Glutamatergic neuron (in vitro differentiated cells): Measurements from ENCODE around the gene B4GALT5. TPM values are rescaled to one million over a fixed set of nuclear protein-coding genes. Genes with fewer than 3 reads are reported as not detected.

Experiments
- DNase-seq: peaks from one replicate; pipeline ENCODE4 v3.0.0; 2022
- H3K27ac Mint-ChIP-seq: one replicate; pipeline ENCODE4 v1.8.0; 2020; ENCODE audit warnings: mild to moderate bottlenecking, mixed read lengths, inconsistent platforms; ENCODE audit not compliant: unreplicated experiment
- H3K27me3 Mint-ChIP-seq: one replicate; pipeline ENCODE4 v1.8.0; 2020; ENCODE audit warnings: mild to moderate bottlenecking, moderate library complexity, mixed read lengths, inconsistent platforms; ENCODE audit not compliant: unreplicated experiment
- H3K36me3 Mint-ChIP-seq: one replicate; pipeline ENCODE4 v1.8.0; 2020; ENCODE audit warnings: mild to moderate bottlenecking, mixed read lengths, inconsistent platforms; ENCODE audit not compliant: unreplicated experiment
- H3K4me1 Mint-ChIP-seq: one replicate; pipeline ENCODE4 v1.8.0; 2020; ENCODE audit warnings: mild to moderate bottlenecking, low read depth, mixed read lengths, inconsistent platforms; ENCODE audit not compliant: unreplicated experiment
- H3K4me3 Mint-ChIP-seq: one replicate; pipeline ENCODE4 v1.8.0; 2020; ENCODE audit warnings: mild to moderate bottlenecking, mixed read lengths, inconsistent platforms; ENCODE audit not compliant: unreplicated experiment
- H3K9me3 Mint-ChIP-seq: one replicate; pipeline ENCODE4 v1.8.0; 2020; ENCODE audit warnings: mild to moderate bottlenecking, moderate library complexity, mixed read lengths, inconsistent platforms; ENCODE audit not compliant: unreplicated experiment
- total RNA-seq: library from RNA; stranded (reverse); fragmentation: NEBNext Ultra II Directional; extraction: Animal tissue kit (Norgen Biotek cat#: 25700); gene quantifications from one replicate; pipeline ENCODE4 v1.2.1, GENCODE V29; 2021; ENCODE audit not compliant: unreplicated experiment
- TF ChIP-seq, protein P1 (sequence below): fragments of 200-600 bp; sonication (generic); IDR thresholded peaks from one replicate; pipeline ENCODE4 v1.5.0; 2021; ENCODE audit not compliant: partially characterized antibody, unreplicated experiment

Gene B4GALT5
- total RNA-seq, 1 donor from 2014 or later, result 61.3 TPM

DNA sequence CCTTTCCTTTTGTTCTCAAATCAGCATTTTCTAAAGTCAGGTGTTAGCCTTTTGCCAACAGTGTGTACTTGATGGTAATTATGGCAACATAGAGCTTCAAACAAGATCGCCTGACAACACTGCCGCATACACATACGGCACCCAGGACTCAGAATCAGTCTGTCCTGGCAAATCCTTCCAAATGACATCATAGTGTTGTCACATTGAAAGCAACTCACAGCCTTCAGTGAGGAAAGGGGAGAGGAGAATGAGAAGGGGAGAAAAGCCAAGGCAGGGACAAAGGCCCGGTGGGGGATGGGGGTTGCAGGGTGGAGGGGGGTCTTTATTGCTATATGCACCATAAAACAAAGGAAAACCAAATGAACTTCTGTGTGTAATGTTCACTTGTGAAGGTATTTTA is 80.0 kb downstream of the B4GALT5 start:
- no peaks in the 10 kb centered on the region for H3K36me3 Mint-ChIP-seq
- DNase-seq, result no peak
- no peak overlapping the region for H3K4me3 Mint-ChIP-seq
- H3K27ac Mint-ChIP-seq, result peak overlapping the region; percentile 72
- H3K9me3 Mint-ChIP-seq, result peaks cover 6% of the 10 kb centered on the region
- TF ChIP-seq, protein P1, sequence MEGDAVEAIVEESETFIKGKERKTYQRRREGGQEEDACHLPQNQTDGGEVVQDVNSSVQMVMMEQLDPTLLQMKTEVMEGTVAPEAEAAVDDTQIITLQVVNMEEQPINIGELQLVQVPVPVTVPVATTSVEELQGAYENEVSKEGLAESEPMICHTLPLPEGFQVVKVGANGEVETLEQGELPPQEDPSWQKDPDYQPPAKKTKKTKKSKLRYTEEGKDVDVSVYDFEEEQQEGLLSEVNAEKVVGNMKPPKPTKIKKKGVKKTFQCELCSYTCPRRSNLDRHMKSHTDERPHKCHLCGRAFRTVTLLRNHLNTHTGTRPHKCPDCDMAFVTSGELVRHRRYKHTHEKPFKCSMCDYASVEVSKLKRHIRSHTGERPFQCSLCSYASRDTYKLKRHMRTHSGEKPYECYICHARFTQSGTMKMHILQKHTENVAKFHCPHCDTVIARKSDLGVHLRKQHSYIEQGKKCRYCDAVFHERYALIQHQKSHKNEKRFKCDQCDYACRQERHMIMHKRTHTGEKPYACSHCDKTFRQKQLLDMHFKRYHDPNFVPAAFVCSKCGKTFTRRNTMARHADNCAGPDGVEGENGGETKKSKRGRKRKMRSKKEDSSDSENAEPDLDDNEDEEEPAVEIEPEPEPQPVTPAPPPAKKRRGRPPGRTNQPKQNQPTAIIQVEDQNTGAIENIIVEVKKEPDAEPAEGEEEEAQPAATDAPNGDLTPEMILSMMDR, result no peak
- H3K4me1 Mint-ChIP-seq, result peaks cover 13% of the 10 kb centered on the region
- peaks cover 7% of the 10 kb centered on the region for H3K27me3 Mint-ChIP-seq

DNA sequence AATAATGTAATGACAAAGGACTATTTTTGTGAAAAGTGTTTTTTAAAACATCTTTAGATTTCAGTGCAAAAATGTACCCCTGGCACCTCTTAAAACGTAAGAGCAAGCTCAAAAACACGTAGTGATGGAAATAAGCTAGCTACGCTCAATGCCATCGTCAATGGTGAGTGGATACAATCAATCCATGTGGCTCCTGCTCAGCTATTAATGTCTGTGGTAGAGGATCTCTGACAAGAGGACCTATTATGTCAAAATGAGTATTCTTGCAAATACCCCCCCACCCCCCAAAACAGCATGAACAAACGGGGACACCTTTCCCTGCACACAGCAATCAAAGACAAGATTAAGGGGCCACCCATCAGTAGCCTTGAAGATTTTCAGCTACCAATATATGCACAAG is 80.7 kb downstream of the B4GALT5 start:
- H3K27me3 Mint-ChIP-seq, result peaks cover 7% of the 10 kb centered on the region
- H3K27ac Mint-ChIP-seq, result peak overlapping the region; percentile 72
- TF ChIP-seq, protein P1, result no peak
- no peaks in the 10 kb centered on the region for H3K36me3 Mint-ChIP-seq
- peaks cover 6% of the 10 kb centered on the region for H3K9me3 Mint-ChIP-seq
- H3K4me1 Mint-ChIP-seq, result peaks cover 13% of the 10 kb centered on the region
- H3K4me3 Mint-ChIP-seq, result no peak overlapping the region
- DNase-seq, result no peak

DNA sequence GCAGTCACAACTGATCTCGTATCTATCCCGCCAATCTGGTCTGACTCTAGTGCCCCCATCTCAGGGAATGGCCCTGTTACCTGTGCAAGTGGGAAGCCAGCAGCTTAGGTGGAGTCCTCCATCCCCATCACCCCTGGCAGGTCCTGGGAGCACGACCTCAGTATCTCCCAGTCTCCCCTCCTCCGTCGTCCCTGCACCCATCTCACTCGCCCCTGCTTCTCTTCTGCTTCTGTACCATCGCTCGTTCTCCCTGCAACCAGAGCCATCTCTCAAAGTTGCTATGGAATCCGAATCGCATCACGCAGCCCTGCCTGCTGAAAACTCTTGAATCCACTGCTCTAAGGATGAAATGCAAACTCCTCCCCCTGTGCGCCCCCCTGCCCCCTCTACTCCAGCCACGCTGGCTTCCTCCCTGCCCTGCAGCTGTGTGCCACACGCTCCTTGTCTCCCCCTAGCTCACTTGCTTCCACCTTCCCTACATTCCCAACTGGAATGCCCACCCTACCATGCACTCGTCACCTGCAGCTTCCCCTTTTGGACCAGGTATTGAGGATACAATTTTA is 81.7 kb downstream of the B4GALT5 start:
- Mint-ChIP-seq H3K36me3 (no peaks in the 10 kb centered on the region), H3K4me3 (no peak overlapping the region), H3K9me3 (peaks cover 6% of the 10 kb centered on the region), H3K27me3 (peaks cover 7% of the 10 kb centered on the region), H3K4me1 (peaks cover 13% of the 10 kb centered on the region), H3K27ac (no peak overlapping the region)
- TF ChIP-seq, protein P1, result no peak
- DNase-seq, result no peak

DNA sequence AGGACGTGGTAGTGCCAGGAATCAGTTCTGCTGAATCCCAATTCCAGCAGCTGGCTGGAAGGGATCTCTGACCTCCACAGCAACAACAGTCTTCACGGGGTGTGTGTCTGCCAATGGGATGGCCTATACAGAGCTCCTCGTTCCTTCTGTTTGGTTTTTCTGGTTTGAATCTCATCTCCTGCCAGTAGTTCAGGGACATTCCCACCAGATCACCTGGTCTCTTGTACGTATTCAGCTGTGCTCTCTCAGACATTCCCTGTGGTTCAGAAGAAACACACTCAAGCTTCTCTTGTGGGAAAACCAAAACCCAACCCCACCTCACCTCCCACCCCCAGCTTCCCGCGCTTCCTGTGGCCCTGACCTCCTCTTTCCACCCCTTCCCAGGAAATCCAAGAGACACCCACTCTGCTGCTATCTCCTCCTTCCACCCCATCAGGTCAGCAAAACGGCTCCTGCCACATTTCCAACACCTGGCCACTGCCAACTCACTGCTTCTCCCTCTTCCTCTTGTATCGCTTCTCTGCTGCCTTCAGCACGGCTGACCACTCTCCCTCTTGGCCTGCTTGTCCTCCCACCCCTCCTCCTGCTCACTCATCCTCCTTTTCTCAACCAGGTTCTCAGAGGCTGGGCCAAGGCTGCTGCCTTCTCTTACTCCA is 82.5 kb downstream of the B4GALT5 start:
- peak overlapping the region; percentile 52 for H3K27ac Mint-ChIP-seq

More for the DNA sequence above, 82.5 kb downstream of the B4GALT5 start:
- no peak for DNase-seq
- Mint-ChIP-seq H3K4me3 (no peak overlapping the region), H3K4me1 (peaks cover 11% of the 10 kb centered on the region), H3K36me3 (no peaks in the 10 kb centered on the region), H3K9me3 (peaks cover 6% of the 10 kb centered on the region), H3K27me3 (peaks cover 6% of the 10 kb centered on the region)
- TF ChIP-seq, protein P1, result no peak
